GM19455 (cell line): ENCODE data around the gene MLKL.
A peak's percentile ranks its signal among the peaks of the same experiment; 100 is the strongest.
"Not testable (repeated sequence)": the region's sequence is repeated elsewhere in the genome, so short reads cannot be mapped to it uniquely, and the experiment has no call there.

ENCODE experiments used
- ATAC-seq: cut with Tn5 transposase; IDR thresholded peaks from one replicate; pipeline ENCODE4 v1.9.1; 2021; ENCODE audit not compliant: unreplicated experiment

Gene MLKL

DNA sequence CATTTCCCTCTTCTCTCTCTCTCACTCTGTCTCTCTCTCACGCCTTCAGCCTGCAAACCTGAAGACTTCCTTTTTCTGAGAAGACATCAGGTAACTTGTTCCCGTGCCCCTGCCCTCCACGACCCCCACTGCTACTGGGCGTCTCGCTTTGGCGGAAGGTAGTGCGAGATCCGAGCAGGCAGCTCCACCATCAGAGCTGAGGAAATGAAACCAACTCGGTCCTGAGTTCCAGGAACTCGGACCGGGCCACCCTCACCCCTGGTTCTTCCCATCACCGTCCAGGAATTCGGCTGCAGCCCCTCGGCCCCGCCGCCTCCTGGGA lies 585 bp downstream of the MLKL start:
- ATAC-seq, result peak; percentile 27

DNA sequence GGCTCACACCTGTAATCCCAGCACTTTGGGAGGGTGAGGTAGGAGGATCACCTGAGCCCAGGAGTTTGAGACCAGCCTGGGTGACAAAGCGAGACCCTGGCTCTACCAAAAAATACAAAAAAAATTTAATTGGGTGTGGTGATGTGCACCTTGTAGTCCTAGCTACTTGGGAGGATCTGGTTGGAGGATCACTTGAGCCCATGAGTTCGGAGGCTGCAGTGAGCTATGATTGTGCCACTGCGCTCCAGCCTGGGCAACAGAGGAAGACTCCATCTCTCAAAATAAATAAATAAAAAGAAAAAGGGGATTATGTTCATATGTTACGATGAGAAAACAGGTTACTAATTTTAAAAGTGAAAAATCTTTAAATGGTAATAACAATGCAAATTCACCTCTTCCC lies 996 bp downstream of the MLKL start:
- ATAC-seq, result no peak

DNA sequence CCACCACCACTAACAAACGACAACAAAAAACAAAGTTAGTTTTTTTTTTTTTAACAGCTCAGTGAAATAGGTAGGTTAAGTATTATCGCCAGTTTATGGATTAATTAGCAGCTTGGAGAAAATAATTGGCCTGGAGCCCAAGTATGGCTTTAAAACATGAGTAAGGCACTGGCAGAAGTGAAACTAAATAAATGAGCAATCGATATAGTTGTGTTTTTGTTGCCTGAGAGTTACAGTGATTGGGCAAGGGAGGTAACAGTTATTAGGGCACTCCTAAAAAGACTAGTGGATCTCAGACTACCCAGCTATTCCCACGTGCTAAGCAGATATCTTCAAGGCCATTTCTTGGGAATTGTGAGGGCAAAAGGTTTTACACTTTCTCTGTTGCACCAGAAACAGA lies 2.4 kb downstream of the MLKL start:
- no peak for ATAC-seq

DNA sequence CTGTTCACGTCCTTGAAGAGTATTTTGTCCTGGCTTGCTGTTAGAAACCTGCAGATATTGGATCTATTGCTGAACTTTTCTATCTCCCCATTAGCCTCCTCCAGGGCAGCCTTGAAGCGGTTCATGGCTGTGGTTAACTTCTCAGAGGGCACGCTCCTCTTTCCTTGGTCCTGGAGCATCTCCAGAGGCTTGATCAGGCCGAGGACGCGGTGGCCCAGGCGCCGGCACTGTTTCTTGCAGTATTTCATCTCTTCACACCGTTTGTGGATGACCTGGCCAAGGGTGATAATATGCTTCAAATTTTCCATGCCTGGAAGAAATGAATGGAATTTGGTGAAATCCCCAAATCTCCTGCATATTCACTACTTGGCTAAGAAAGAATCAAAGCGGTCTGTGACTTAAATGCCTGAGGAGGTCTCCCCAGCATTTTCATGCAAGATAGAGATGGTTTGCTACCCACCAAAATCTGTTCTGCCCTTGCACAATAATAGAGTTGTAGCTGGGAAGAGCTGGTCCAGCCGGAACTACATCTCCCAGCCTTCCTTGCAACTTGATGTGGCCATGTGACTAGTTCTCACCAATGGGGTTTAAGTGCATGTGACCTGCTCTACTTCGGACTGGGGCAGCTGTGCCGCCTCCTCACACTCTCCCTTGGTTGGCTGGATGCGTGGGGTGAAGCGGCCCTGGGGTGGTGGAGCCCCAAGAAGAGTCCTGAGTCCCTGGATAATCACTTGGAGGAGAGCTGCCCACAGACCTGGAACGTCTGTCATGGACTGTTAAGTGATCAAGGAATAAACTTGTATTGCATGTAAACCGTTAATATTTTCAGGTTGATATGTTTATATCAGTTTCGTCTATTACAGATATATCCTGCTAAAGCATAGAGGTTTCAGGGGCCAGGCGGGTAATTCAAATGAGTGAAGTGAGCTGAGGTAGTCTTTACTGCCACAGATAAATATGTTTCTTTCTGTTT lies 4.9 kb downstream of the MLKL start:
- ATAC-seq, result peak; percentile 74

GRCh38 chr16:74691093-74691855 lies 9.4 kb downstream of the MLKL start:
- ATAC-seq, result no peak

GRCh38 chr16:74682556-74682955 lies 18.1 kb downstream of the MLKL start:
- no peak for ATAC-seq

- no peak for ATAC-seq
Measured at GRCh38 chr16:74680681-74681080, 20.0 kb downstream of the MLKL start.

DNA sequence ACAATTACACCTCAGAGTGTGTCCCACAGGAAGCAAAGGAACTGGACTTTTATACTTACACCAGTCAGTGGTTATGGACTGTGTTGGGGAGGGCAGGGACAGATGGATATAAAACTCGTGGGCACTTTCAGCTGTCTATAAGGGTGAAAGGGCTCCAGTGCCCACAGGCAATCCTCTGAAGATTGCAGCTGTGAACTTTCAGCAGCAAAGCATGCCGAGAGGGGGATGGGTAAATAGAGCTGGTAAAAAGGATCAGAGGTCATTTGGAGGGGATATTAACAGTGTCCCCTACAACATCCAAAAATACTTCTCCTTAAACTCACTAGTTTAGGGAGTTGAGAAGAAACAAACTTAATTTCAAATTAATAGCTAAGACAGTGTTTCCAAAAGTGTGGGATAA lies 20.7 kb downstream of the MLKL start:
- no peak for ATAC-seq

GRCh38 chr16:74677868-74678267 lies 22.8 kb downstream of the MLKL start:
- no peak for ATAC-seq

DNA sequence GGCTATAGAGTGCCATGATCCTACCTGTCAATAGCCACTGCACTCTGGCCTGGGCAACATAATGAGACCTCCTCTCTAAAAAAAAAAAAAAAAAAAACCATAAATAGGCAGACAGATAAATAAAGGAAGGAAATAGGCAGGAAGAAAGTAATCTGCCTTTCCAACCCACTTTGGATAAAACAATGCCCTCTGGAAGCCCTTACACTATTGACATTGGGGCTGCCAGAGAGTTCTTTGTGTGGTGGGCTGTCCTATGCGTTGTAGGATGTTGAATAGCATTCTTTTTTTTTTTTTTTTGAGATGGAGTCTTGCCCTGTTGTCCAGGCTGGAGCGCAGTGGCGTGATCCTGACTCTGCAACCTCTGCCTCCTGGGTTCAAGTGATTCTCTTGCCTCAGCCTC lies 26.8 kb downstream of the MLKL start:
- ATAC-seq, result no peak

GRCh38 chr16:74668877-74669276 lies 31.8 kb downstream of the MLKL start:
- not testable (repeated sequence) for ATAC-seq

- ATAC-seq, result no peak
Measured at GRCh38 chr16:74667255-74667700, 33.4 kb downstream of the MLKL start.

DNA sequence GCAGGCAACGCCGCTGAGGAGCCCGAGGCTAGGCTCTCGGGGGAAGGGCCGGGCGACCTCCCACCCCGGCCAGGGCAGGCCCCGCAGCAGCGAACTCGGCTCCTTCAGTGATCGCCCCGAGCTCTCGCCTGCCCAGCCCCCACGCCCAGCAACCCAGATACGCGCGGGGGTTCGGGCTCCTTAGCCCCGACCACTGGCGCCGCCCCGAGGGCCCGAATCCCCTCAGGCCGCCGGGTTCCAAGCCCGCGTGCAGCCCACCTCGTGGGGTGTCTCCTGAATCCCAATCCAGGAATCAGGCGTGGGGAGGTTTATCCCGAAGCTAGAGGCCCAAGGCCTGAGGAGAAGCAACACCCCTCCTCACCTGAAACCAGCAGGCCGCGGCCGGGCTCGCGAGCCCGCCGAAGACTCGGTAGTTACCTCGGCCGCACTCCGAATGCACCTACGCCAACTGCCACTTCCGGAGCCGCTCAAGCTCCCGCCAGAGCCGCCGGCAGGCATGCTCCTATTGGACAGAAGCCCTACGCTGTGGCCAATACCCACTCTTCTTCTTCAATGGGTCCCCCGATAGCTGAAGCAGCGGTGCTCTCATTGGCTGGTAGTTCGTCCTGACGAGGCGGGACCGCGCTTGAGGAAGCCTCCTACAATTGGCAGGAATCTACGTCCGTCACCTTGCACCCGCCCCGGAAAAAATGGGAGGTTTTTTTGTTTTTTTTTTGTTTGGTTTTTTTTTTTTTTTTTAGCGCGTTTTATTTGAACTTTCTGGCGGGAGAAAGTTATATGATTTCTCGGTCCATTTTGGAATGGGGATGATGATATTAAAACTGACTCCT lies 34.0 kb downstream of the MLKL start, which contains the start of gene RFWD3:
Gene RFWD3 (minus strand): TSS at position 453 of the 830 bp plus-strand sequence. CDS start 5,428 bp downstream, outside the sequence.
- peak; percentile 100 for ATAC-seq

DNA sequence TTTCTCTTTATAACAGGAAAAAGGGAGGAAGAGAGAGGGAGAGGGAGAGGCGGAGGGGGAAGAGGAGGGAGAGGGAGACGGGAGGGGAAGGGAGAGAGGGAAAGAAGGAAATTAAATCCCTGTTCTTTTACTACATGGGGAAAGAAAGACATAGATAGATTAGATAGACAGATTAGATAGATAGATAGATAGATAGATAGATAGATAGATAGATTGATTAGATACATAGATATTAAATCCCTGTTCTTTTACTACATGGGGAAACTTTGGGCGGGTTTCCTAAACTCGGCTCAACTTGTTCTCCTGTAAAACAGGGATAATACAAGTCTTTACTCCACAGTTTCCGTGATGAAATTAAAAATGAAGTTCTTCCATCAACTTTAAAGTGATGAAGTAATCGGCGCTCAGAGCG lies 34.6 kb downstream of the MLKL start:
- no peak for ATAC-seq

DNA sequence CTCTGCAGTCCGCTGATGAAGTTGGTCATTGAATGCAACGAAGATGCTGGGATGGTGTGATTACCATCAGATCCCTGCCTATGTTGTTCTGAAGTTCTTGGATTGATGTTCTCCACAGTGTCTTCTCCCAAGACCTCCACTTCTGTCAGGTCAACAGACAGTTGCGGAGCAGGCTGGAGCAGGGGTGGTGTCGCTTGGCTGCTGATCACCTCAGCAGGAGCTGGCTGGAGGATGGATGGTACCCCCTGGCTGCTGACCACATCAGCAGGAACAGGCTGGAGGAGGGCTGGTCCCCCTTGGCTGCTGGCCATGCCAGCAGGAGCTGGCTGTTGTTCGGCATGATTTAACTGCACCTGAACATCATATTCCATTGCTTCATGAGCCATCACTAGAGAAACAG lies 39.6 kb downstream of the MLKL start:
- no peak for ATAC-seq

DNA sequence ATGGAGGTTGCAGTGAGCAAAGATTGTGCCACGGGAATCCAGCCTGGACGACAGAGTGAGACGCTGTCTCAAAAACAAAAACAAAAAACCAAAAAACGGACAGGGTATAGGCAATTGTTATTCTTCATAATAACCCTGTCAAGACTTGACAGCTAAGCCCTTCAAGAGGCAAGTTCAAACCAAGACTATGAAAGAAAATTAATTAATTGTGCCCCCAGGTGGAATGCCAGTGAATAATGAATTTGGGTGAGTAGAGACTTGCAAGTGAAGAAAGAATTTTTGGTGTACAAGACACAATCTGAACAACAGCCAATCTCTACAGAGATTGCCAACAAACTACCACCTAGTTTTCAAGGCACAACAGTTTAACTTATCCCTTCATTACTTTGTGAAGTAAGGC lies 40.3 kb downstream of the MLKL start:
- ATAC-seq, result no peak

- no peak for ATAC-seq
Measured at GRCh38 chr16:74659041-74659440, 41.6 kb downstream of the MLKL start.

DNA sequence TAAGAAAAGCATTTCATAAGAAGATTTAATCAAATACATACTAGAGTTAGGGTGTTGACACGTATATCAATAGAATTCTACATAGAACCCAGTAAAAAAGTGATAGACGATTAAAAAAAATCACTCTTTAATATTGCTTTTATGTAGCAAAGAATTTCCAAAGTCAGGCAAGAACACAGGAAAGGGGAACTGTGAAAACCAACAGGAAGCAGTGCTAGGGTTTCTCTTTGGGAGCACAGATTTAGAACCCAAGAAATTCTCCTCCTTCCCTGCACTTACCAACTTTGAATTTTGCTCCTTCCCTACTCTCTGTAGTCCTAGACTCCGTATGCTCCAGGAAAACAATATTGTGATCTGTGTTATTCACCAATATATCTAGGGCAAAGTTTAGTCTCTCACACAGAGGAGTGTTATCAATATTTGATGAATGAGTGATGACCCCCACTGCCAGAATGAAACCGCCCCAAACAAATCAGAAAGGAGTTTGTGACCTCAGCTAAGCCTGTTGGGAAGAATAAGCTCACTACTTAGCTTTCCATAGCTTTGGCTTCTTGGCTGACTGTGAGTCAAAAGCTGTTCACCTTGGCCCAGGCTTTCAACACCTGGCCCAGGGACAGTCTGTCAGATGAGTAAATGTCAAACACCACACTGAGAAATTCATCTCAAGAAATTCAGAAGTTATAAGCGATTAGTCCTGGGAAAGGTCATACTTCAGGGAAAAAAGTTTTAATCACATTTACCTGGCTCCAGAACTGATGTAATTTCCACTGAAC lies 42.6 kb downstream of the MLKL start:
- no peak for ATAC-seq

GRCh38 chr16:74654536-74655050 lies 46.1 kb downstream of the MLKL start:
- ATAC-seq, result no peak

- not testable (repeated sequence) for ATAC-seq
Measured at GRCh38 chr16:74652883-74653282, 47.8 kb downstream of the MLKL start.
